ENCODE measurements around the gene BRAP.
"Not testable (repeated sequence)": the region's sequence is repeated elsewhere in the genome, so short reads cannot be mapped to it uniquely, and the experiment has no call there.

BRAP gene

GRCh38 chr12:111672822-111673381 is 12.9 kb downstream of the BRAP start:
- no peak for DNase-seq

DNA sequence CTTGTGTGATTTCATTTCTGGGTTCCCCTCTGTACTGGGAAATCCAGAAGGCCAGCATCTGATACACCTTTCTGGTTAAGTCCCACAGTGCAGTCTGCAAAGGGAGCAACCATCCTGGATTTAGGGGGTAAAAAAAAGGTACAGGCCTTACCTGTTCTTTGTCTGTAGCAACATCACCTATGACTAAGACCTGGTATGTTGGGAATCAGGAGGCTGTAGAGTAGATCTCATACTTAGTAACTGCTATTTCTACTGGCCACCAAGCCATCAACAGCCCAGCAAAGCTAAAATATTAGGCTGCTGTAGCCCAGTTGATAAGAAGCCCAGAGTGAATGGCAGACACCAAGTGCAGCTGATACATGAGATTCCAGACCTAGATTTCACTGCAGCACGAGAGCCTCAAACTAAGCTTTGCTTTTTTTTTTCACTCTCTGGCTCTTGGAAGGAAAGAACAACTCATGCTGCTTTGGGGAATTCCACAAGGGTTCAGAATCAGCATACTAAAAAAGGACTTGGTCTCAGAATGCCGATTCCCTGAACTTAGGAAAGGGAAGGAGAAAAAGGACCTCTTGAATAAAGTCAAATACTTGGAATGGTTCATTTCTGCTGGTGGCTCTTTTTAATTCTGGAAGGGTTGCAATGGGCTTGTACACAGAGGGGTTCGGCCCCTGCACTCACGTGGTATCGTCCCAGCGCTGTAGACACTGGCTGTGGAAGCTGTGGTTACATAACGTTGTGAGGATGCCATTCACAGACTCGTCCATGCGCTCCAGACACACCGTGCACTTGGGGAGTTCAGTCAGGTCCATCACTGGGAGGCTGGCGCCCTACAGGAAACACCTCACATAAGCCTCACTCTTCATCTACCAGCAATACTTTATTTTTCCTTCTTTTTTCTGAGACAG is 20.5 kb downstream of the BRAP start:
- no peak for DNase-seq

- DNase-seq = no peak
Observed at GRCh38 chr12:111664499-111664898, 21.3 kb downstream of the BRAP start.

DNA sequence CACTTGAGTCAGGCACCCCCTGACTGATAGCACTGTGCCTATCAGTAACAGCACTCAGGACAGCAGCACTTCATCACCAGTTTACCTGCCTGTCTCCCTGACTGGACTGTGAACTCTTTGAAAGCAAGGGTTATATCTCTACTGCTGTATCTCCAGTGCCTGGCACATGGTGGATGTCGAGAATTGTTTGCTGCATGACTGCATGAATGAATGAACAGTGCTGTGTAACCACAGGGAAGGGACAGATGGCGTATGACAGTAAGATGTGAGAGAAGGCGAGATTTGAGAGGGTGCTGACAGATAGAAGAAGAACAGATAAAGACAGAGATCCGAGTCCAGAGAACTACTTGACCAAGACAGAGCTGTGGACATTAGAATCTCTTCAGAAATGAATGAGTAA is 29.7 kb downstream of the BRAP start:
- DNase-seq = no peak

DNA sequence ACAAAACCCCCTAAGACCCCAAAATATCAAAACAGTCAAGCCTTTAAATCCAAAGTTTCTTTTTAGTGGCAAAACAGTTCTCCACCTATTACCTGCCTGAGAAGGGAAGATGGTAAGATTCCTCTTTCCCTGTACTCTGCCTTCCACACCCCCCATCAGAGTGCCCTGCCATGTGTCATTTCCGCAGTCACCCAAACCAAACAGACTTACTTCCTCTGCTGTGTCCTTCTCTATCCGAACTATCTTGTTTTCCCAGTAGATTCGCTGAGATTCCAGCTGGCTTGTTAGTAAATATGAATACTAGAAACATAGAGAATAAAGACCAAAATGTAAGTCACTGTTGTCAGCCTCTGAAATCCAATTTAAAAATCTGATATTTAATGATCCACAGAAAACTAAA is 30.4 kb downstream of the BRAP start:
- no peak for DNase-seq

- no peak for DNase-seq
Observed at GRCh38 chr12:111653596-111653995, 32.2 kb downstream of the BRAP start.

DNA sequence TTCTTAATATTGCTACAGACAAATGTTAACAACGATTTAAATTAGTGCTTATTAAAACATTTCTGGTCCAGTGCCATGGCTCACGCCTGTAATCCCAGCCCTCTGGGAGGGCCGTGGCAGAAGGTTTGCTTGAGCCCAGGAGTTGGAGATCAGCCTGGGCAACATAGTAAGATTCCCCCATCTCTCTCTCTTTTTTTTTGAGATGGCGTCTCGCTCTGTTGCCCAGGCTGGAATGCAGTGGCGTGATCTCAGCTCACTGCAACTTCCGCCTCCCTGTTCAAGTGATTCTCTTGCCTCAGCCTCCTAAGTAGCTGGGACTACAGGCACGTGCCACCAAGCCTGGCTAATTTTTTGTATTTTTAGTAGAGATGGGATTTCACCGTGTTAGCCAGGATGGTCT is 33.2 kb downstream of the BRAP start:
- DNase-seq = not testable (repeated sequence)

DNA sequence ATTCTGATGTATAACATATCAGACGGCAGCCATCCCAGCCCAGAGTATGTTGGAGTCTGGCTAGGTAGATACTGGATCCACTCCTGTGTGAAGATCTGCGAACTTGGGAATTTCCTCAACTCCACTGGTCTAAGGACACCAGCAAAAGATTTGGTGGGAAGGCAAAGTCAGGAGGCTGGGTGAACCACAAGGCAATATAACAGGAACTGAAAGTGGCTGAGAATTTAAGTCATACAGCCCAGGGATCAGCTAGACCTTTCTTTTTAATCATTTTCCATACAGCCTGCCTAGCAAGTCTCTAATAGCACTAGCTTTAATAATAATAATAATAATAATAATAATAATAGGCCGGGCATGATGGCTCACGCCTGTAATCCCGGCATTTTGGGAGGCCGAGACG is 34.8 kb downstream of the BRAP start:
- DNase-seq = no peak

- DNase-seq = no peak
Observed at GRCh38 chr12:111645433-111645832, 40.3 kb downstream of the BRAP start.

DNA sequence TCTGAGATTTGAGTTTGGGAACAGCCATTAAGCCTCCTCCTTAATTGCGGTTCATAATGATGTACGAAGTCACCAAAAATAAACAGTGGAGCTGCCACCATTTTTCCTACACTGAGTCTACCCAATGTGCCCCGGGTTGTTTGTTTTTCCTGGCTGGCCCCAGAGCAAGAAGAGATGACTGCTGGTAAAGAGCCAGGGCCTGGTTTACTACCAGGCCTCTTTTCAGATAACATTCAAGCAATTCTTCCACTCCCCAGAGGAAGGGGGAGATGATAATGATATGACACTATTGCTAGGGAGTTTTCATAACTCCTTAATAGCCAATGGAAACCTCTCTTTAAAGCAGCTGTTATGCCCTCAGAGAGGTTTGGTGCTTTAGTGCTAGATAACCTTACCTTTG is 42.3 kb downstream of the BRAP start:
- no peak for DNase-seq

DNA sequence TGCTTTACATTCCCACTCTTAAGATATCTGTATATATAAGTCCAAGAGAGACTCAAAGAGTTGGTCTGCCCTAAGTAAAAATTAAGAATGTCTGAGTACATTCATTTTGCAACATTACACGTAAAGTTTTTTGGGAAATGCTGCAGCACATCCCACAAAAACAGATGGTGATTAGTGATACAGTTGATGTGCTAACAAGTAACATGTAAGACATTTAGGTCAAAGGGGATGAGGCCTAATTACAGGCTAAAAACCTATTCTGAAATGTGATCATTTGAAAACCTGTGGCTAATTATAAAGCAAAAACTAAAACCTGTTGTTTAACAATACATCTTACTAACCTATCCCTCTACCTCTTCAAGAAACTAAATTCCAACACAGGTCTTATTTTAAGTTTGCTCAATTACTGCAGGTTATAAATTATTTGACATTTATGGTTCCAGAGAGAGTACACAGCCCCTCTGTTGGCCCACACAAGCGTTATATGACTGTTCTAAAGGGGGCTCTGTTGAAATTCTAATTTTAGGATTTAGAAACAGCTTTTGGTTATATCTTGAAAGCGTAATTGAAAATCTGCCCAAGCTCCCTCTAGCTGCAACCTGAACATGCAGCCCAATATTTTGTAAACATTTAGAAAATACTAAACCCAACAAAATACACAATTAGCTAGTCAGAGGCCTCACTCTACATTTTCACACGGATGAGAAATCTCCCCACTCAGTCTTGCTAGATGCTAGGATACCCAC is 42.9 kb downstream of the BRAP start:
- no peak for DNase-seq

- DNase-seq = no peak
Observed at GRCh38 chr12:111640506-111640905, 45.2 kb downstream of the BRAP start.

DNA sequence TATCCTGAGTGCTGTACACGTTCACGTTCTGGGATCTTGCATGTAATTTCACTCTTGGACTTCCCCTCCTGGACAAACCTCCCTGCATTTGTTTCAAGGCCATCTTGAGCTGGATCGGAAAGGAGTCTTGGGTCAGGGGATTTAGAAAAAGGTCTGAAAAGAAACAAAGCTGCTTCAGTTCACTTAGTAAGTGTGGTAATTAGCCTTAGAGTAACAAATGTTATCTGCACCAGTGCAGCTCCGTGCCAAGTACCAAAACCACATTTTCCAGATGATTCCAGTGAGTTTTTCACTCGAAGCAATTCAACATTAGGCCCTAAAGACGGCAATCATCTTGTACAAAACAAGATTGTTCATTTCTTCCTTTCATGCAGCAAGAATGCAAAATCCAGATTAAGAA is 47.2 kb downstream of the BRAP start:
- no peak for DNase-seq

- DNase-seq = no peak
Observed at GRCh38 chr12:111636209-111636945, 49.4 kb downstream of the BRAP start.

DNA sequence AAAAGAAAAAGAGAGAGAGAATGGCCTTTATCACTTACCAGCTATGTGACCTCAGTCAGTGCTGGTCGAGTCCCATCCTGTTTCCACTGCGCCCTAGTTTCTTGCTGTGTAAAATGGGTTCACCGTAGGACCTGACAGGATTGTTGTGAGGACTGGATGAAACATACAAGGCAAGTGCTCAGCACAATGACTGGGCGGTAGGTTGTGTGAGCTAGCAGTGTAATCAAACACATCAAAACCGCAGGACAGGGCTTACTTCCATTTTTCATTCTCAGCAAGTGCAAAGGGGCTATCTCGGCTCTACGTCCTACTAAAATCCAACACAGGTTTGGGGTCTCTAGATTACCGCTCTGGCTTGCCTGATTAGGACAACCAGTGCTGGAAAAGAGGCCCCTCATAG is 50.2 kb downstream of the BRAP start:
- DNase-seq = no peak

GRCh38 chr12:111628505-111629260 is 57.1 kb downstream of the BRAP start:
- no peak for DNase-seq

- DNase-seq = no peak
Observed at GRCh38 chr12:111626230-111626629, 59.5 kb downstream of the BRAP start.

DNA sequence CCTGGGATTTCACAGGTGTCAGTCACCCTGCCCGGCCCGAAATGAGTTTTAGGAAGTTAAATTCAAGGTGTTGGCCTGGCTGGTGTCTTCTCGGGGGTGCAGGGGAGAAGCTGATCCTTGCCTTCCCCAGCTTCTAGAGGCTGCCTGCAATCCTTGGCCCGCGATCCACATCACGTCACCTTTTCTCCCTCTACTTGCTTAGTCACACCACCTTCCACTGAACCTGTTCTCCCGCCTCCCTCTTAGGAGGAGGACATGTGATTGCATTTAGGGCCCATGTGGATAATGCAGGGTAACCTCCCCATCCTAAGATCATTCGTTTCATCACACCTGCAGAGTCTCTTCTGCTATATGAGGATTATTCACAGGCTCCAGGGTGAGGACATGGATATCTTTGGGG is 61.2 kb downstream of the BRAP start:
- no peak for DNase-seq

- DNase-seq = not testable (repeated sequence)
Observed at GRCh38 chr12:111617841-111618240, 67.9 kb downstream of the BRAP start.

DNA sequence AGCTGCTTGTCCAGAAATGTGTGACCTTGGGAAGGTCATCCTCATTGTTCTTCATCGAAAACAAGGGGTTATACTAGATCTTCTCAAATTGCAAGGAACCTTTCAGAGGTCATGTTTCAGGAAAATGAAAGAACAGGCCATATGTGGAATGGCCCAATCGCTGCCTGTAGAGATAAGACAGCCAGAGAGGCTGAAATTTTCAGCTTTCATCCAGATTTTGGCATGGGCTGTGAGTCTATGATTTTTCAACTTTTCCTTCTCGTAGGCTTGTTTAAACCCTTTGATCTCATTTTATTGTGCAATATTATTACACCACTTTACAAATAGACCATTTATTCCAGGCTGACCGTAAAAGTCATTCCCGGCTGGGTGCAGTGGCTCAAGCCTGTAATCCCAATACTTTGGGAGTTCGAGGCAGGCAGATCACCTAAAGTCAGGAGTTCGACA is 69.6 kb downstream of the BRAP start:
- no peak for DNase-seq

- no peak for DNase-seq
Observed at GRCh38 chr12:111607239-111607638, 78.5 kb downstream of the BRAP start.

- DNase-seq = no peak
Observed at GRCh38 chr12:111606767-111607230, 79.0 kb downstream of the BRAP start.

Measured in CD4-positive, alpha-beta T cell treated with Interleukin-6 for 4 hours (primary cell).